ENCODE data around the gene MAP3K3.

Gene MAP3K3

DNA sequence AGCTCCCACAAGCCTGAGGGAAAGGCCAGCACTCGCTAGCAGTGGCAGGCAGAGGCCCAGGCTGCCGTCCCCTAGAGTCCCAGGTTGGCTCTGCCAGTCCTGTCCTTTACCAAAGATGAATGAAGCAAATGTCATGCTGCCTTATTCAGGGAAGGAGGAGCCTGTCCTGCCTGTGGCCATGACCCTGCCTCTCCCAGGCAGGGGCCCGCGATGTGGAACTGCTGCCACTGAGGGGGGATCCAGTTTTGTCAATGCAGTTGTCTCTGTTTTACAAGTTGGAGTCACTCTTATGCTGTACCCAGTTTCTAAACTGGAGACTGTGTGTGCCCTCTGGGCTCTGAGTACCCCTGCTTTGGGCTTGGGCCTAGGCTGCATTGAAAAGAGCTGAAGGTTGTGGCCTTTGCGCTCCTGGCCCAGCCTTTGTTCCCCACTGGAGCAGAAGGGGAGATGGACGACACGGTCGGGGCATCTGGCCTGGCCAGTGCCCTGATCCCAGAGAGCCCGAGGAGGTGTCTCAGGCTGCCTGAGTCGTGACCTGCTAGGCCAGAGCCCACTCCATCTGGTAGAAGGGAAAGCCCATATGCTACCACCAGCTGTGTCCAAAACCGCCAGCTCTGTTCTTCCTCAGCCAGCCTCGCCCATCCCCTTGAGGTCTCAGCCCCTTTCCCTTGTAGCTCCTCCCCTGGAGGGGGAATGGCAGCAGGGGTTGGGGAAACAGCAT, 72.2 kb downstream of the MAP3K3 start:
- no peak for DNase-seq (ENCODE audit: low read depth)

DNA sequence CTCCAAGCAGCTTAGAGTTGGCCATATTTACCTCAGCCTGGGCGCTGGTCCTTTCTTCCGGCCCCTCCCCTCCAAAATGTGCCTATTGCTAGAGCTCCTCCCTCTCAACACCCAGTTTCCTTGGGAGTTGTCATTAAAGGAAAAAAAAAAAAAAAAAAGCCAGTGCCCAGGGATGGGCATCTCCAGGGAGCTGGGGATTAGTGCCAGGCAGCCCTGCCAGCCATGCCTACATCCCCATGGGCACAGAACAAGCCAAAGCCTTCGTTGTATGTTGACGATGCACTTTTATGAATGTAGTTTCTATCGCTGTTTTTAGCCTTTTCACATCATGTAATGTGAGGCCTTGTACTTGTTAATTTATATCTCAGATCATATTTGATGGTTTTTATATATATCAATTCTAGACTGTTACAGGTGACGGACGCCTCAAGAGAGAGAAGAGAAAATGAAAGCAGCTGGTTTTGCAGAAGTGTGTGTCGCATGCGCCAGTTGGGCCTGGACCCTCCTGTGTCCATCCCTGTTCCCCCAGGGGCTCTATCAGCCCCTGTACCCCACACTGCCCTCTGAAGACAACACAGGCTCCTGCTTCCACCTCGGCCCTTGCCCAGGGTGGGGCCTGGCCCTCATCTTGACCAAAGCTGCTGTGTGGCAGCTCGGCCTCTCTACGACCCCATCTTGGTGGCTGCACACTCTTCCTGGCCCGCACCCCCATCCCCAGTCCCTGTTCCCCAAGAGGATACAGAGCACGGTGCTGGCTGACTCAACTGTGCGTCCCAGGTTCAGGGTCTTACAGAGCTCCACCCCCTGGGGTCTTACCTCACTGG, 72.9 kb downstream of the MAP3K3 start:
- no peak for DNase-seq (ENCODE audit: low read depth)

DNA sequence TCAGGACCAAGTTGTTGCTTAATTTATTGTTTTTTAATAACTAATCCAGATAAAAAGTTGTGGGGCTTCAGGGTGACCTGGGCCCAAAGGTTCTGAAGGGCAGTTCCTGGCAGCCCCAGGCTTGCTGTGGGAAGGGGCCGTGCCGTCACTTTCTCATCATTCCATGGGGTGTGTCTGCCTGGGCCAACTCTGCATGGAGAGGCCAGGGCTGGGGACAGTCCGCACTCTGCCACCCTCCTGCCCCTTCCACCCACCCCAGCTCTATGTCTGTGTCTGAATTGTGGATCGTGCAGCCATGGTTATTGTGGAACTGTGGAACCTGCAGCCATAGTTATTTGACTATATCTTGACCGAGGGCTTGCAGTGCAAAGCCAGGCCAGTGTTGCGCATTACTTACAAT, 73.7 kb downstream of the MAP3K3 start:
- no peak for DNase-seq (ENCODE audit: low read depth)

DNA sequence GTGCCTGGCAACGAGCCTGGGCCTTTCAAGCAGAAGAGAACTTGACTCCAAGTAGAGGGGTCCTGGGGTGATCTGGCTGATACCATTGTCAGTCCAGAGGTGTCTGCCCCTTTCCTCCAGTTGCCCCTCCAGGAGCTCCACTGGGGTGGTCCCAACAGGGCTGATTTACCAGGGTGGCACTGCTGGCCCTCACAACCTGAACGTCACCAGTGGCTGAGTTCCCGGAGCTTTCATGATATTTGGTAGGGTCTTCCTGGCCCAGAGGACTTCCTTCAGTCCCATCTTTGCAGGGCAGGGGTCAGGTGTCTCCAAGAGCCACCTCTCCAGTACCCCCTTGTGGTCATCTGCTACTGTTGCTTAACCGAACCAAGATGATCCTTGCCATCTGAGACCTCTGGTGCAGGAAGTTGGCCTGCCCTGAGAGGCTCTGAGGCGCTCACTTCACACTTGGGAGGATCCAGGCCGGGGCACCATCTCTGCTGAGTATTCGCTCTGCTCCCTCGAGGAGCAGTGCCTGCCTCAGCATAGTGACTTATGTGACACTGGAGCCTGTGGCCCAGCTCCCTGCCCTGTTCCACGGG, 74.3 kb downstream of the MAP3K3 start:
- DNase-seq (ENCODE audit: low read depth) = no peak

DNA sequence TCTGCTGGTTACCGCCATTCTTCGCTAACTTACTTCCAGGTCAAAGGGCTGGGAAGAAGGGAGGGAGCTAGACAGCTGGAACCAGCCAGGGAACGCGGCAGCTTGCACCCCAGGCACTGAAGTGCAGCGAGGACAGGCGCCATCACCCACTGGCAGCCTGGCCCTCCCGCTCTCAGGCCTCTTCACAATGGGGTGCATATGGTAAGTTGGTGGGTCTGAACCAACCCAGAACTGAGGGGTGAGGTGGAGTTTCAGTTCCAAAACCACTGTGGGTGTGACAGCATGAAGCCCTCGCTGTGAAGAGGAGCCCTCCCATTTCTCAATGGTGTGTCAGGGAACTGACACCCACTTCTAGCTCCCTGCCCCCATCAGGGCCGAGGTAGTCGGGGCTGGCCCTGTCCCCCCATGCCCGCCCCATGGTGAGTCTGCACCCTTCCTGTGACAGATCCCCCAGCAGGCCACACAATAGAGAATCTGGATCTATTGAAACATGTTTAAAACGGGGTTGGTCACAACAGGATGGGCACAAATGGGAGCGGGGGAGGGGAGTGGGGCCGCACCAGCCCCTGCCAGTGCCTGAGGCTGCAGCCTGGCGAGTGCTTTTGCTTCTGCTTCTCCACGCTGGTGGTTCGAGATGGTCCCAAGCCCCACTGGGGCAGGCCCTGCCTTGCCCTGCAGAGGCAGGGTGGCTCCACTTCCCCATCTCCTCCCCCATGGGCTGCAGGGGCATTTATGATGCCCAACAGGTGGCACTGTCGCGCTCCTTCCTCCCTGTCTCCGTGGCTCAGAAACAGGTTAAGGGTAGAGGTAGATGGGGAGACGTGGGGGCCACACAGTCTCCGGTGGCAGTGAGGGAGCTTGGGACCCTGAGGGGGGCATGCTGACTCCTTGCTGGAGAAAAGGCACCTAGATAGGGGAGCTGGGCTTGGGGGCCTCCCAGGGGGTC, 75.4 kb downstream of the MAP3K3 start:
- no peak for DNase-seq (ENCODE audit: low read depth)

DNA sequence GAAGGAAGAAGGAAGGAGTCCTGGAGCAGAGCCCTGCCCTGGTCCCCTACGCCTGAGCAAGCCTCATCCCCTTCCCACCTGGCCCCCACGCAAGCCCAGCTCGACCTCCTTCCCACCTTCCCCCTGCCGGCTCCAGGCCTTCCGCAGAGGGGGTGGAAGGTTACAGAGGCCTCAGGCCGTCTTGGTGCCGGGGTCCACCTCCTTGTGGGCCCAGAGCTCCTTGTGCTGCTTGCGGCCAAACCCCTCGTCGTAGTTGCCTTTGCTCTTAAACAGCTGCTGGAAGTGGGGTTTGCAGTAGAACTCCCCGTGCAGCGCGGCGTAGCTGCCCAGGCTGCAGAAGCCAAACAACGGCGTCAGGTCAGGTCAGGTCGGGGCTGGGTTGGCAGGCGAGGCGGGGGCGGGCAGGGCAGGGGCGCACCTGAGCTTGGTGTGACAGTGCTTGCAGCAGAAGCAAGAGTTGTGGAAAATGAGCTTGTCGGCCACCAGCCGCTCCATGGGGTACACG, 76.2 kb downstream of the MAP3K3 start:
- DNase-seq (ENCODE audit: low read depth) = no peak

DNA sequence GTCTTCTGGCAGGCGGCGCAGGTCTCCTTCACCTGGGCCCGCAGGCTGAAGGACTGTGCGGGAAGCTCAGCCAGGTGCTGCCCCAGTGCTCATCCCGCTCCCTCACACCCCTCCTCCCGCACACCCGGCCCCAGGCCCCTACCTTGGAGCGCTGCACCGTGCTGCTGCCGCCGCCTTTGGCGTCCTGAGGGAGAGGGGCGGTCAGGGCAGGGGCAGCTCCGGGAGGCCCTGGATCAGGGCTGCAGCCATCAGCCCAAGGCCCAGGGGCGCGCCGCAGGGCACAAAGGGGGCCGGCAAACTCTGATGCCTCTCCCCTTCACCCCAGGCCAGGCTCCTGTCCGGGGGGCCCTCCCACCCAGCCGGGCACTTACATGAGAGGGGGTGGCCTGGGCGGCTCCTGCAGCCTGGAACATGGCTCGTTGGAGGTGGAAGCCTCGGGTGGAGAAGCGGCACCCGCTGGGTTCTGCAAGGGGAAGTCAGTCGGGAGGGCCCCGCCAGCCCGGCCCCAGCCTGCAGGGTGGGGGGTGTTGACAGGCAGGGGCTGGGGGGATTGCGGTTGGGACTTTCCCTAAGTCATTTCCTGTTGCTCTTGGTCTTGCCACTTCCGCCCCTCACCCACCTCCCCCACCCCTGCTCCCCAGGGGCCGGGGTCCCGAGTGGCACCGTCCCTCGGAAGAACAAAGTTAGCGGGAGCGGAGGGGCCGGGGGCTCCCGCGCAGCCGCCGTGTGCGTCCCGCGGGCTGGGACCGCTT, 76.8 kb downstream of the MAP3K3 start:
- no peak for DNase-seq (ENCODE audit: low read depth)

DNA sequence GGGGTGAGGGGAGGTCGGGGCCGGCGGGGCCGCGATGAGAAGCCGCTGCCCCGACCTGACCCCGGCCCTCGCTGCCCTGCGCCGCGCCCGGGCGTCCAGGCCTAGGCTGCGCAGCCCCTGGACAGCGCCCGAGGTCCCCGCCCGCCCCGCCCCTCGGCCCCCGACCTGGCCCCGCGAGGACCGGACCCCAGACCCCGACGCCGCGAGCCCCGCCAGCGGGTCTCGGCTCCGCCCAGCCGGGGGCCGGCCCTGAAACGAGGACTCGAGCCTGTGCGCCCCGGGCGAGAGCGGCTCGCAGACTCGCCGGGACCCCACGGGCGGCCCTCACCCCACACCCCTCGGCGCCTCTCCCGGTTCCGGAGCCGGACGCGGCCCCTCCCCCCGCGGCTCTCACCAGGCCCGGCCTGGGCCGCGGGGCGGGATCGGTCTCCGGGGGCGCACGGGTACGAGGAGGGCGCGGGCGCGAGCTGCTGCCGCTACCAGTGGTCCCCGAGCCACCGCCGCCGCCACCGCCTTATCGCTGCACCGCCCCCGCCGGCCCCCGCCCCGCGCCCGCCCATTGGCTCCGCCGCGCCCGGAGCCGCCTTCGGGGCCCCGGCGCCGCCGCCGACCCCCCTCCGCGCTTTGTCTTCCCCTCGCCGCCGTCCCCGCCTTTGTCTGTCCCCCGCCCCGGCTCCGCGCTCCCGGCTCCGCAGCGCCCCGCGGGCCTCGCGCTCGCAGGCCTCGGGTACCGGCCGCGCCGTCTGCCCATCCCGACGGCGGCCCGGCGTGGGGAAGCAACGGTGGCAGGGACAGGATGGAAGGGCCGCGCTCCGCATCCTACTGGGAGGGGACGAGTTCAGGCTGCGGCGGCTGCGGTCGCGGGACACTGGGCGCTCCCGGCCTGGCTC, 77.7 kb downstream of the MAP3K3 start, which contains the start of gene LIMD2:
TSS of gene LIMD2 (minus strand) at position 488 of the 890 bp plus-strand sequence. CDS start 827 bp downstream, outside the sequence.
- no peak for DNase-seq (ENCODE audit: low read depth)

DNA sequence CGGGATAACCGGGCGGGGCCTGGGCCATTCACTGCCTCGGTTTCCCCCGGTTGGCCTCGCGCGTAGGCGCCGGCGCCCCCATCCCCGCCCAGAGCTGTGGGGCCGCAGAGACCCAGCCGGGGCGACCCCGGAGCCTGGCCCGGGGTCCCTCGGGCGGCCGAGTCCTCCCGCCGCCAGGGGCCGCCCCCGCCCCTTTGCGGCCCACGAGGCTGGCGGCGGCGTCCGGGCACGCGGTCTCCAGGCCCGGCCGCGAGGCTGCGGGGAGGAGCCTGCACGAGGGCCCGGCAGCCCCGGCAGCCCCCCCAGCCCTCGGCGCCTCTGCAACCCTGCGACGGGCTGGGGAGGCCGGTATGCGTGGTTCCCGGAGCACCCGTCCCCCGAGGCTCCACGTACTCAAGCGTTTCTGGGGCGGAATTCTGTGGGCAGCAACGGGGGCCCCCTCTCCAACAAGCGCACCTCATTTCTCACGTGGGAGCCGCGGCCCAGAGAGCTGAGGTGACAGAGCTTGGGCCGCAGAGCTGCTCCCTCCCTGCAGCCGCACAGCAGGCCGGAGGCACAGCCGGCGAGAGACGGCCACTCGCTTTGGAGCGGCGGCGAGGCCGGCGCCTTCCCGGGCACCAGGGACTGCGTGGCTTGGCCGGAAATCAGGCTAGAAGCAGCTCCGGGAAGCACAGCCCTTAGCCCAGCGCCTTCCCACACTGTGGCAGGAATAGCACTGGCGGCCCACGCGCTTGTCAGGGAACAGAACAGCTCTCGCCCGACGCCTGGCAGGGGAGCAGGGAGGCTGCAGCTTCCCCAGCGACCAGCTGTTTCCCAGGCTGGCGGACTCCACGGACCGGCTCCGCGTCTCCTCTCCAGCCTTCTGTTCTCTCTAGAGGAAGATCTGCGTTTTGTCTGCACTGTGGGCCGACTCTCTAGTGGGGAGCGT, 78.6 kb downstream of the MAP3K3 start:
- DNase-seq (ENCODE audit: low read depth) = no peak

DNA sequence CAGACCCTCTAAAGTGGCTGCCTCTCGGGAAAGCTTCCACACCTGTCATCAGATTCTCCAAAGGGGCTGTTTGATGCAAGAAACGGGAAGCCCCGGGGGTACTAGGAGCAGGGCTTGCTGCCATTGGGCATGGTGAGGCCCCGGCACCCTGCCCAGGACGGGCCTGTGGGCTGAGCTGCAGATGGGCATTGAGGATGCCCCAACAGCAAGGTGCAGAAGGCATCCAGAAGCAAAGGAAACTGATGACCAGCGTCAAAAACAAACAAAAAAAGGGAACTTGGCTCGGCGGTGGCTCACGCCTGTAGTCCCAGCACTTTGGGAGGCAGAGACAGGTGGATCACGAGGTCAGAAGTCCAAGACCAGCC, 79.2 kb downstream of the MAP3K3 start:
- no peak for DNase-seq (ENCODE audit: low read depth)

DNA sequence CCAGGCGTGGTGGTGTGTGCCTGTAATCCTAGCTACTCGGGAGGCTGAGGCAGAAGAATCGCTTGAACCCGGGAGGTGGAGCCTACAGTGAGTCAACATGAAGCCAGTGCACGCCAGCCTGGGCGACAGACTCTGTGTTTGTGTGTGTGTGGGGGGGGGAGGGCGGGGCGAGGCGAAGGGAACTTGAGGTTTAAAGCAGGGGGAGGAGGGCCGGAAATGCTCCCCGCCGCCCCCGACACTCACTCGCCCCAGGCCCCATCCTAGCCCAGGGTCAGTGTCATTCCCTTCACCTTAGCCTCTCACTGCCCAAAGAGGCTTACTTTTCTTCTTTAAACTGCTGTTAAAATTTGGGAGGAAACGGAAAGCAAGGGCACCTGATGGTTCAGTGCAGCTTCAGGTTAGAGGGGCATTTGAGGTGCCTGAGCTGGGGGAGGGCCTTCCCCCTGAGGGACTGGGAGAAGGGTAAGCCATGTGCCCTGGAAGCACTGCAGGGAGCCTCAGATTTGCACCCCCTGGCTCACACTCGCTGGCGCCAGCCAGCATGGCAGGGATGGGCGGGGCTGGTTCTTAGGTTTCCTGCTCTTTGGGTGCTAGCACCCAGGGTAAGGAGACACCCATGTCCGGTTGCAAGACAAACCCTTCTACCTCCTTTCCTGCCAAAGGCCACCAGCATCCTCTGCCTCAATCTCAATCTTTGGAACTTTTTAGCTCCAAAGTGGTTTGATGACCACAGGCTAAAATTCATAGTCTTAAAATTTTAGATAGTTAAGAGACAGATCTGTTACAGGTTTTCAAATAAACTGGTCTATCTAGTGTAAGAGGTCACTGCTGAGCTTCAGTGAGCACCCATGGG, 79.9 kb downstream of the MAP3K3 start:
- DNase-seq (ENCODE audit: low read depth) = no peak

DNA sequence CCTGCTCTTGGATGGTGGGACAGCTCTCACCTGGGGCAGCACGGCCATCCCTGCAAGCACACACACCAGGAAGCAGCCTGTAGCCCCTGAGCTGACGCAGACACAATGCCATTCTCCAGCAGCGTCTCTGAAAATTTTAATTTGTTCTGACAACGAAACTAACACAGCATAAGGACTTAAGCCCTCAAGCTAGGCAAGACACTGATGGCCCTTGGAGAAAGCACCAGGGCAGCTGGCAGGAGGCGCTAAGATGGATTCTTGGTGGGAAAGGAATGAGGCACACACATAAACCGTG, 80.5 kb downstream of the MAP3K3 start:
- DNase-seq (ENCODE audit: low read depth) = no peak

DNA sequence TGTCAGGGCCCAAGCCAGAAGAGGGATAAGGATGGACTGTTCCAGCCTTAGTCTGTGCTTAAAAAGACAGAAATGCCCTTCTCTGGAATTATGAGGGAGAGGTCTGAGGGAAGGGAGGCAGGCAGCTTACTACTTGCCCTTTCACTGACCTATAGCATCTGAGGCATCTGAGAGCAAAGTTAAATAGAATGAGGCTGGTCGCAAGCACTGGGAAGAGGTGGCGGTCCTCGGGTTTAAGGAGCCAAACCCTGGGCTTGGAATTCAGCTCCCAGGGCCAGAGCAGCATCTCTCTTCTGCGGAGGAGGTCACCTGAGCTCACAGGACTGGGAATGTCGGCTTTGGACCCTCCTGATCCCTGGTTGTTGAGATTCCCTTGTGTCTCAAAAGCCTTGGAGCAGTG, 80.8 kb downstream of the MAP3K3 start:
- no peak for DNase-seq (ENCODE audit: low read depth)

DNA sequence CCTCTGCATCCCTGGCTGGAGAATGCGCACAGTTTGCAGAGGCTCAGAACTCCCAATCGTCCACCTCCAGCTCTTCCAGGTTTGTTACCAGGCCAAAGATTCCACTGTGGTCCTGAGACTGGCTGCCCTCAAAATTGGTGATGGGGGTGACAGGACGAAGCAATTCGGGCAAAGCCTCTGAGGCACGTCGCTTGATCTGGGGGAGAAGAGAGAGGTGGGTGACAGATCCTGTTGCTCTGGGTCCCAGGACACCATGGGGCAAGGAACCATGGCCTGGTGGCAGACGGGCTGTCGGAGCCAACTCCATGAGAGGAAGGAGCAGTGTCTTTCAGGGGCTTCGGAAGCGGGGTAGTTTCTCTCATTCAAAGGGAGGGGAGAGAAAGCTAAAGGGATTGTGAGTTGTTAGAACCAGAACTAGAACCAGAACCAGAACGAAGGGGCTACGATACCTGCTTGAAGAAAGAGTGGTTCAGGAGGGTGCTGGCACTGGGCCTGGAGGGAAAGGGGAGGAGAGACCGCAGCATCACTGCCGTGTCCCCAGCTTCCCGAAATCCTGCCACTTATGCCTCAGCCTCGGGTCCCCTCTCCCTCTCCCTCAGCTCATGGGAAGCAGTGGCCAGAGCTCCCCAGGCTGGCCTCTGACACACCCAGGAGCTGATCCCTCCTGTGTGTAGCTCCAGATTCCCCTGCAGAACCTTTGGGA, 81.5 kb downstream of the MAP3K3 start:
- DNase-seq (ENCODE audit: low read depth) = no peak

DNA sequence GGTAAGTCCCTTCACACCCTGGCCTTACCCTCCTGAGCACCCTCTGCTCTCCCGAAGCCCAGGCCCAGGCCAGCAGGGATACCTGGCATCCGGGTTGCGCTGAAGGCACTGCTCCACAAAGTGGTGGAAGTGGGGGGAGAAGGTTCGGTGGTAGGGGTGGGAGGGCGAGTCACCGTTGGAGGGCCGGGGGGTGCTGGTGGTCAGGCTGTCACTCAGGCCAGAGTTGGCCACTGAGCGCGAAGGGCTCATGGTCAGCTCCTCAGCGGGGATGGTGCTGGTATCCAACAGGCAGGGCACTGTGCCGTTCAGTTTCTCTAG, 82.0 kb downstream of the MAP3K3 start:
- no peak for DNase-seq (ENCODE audit: low read depth)

DNA sequence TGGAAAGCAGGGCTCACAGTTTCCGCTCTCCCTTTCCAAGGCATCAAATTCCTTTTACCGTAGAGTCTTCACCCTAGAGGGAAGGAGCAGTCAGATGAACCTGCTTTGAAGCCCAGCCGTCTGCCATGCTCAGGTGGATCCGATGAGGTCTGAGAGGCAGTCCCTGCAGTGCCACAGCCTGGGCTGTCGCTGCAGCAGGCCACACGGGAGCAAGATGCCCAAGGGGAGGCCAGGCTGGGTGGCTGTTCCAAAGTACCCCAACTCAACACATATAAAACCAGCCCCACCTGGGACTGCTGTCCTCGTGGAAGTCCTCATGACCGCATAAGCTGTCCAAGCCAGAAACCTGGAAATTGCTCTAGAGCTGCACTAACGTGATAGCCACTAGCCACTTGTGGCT, 82.6 kb downstream of the MAP3K3 start:
- no peak for DNase-seq (ENCODE audit: low read depth)

DNA sequence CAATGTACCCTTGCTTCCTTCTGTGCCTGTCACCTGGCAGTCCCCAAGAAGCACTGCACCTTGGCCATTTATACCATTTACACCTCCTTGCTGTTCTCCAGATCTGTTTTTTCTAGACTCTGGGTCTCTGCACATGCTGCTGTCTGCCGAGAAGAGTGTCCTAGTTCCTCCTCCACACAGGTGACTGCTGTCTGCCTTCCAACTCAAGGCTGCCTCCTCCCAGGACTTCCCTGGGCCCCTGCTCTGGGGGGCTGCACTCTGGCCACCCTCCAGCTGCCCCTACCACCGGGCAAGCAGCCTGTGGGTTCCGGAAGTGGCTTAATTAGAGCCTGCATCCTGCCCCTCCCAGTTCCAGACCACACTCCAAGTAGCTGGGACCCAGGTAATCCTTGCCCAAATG, 83.4 kb downstream of the MAP3K3 start:
- no peak for DNase-seq (ENCODE audit: low read depth)

All from non-pigmented ciliary epithelial cell (primary cell).